Measurements from ENCODE around the gene GALNS. TPM values are rescaled to one million over a fixed set of nuclear protein-coding genes. Genes with fewer than 3 reads are reported as not detected.

GALNS gene
- total and polyA plus RNA-seq, 10 donors, result 9.7 to 71.6 (median 42.9) TPM

DNA sequence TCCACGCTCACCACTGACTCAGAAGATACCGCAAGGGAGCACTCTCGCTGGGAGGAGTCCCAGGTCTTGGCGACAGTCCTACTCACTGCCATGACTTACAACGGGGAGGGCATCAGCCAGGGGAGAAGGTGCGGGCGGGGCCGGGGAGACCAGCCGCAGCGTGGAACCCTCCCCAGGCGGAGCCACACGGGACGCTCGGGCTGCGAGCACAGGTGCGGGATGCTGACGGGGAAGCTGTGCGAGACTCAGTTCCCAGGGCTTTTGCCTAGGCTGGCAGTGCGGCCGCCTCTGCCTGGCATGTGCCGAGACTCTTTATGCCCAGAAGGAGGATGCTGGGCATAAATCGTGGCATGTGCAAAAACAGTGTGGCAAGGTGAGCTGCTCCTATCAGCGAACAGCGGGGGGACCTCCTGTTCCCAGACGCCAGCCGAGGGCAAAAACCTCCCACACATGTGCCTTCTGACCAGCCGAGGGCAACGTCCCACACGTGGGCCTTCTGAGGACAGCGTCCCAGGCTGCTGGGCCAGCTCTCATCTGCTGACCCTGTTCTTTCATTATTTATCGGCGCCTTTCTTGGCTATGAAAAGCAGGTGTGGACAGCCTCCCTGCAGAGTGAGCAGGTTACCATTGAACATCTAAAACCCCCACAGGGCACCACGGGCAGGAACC lies 6.1 kb downstream of the GALNS start:
- Histone ChIP-seq H3K27me3 (replicated peaks in 1 of 7) (no peaks in the 10 kb centered on the region), H3K4me1 (peaks cover 11 to 34% (median 28%) of the 10 kb centered on the region in 6 donors), H3K27ac (no peak overlapping the region), H3K36me3 (peaks cover 0 to 75% (median 17%) of the 10 kb centered on the region in 6 donors), H3K4me3 (no peak overlapping the region), H3K9me3 (no peaks in the 10 kb centered on the region)
- WGBS, 5 donors, result 94 to 96% (median 95%) methylated on average over 32 to 33 of the region's 33 CpGs
- TF ChIP-seq, protein P1, sequence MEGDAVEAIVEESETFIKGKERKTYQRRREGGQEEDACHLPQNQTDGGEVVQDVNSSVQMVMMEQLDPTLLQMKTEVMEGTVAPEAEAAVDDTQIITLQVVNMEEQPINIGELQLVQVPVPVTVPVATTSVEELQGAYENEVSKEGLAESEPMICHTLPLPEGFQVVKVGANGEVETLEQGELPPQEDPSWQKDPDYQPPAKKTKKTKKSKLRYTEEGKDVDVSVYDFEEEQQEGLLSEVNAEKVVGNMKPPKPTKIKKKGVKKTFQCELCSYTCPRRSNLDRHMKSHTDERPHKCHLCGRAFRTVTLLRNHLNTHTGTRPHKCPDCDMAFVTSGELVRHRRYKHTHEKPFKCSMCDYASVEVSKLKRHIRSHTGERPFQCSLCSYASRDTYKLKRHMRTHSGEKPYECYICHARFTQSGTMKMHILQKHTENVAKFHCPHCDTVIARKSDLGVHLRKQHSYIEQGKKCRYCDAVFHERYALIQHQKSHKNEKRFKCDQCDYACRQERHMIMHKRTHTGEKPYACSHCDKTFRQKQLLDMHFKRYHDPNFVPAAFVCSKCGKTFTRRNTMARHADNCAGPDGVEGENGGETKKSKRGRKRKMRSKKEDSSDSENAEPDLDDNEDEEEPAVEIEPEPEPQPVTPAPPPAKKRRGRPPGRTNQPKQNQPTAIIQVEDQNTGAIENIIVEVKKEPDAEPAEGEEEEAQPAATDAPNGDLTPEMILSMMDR (IDR thresholded peaks at IDR 0.05 in 8 of 11, conservative IDR thresholded peaks at IDR 0.05 in 3 of 11), result no peak
- TF ChIP-seq POLR2AphosphoS5 (IDR thresholded peaks at IDR 0.05) (no peak), POLR2A (IDR thresholded peaks at IDR 0.05) (no peak)
- intact Hi-C loops (cut with DNase I; ENCODE audit: low total_unique reads), result no loop called here
- DNase-seq, result no peak

DNA sequence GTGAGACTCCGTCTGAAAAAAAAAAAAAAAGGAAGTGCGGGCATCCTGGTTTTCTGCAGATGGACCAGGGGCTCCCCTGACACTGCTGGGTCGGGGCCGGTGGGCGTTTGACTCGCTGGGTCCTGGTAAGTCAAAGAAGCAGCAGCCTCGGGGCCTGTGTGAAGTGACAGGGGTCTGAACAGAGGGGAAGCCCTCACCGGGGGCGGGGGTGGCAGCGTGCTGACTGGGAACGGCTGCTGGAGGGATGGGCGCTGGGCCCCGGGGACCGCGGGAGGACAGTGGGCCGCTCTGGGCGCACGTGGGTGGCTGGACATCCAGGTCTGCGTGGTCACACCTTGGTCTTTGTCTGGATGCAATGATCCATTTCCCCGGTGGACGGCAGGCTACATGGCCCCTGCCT lies 8.2 kb downstream of the GALNS start:
- TF ChIP-seq, protein P1 (IDR thresholded peaks at IDR 0.05 in 8 of 11, conservative IDR thresholded peaks at IDR 0.05 in 3 of 11), result no peak
- TF ChIP-seq POLR2A (IDR thresholded peaks at IDR 0.05) (no peak), POLR2AphosphoS5 (IDR thresholded peaks at IDR 0.05) (no peak)
- peaks cover 3 to 13% (median 7%) of the 10 kb centered on the region in 6 donors for H3K4me1 ChIP-seq
- H3K9me3 ChIP-seq, result no peaks in the 10 kb centered on the region
- intact Hi-C loops (cut with DNase I; ENCODE audit: low total_unique reads), result no loop called here
- peaks cover 0 to 80% (median 17%) of the 10 kb centered on the region in 6 donors for H3K36me3 ChIP-seq
- no peak overlapping the region for H3K27ac ChIP-seq
- H3K4me3 ChIP-seq, result no peak overlapping the region
- 87 to 93% (median 89%) methylated on average over 21 of the region's 21 CpGs for WGBS, 5 donors
- no peaks in the 10 kb centered on the region for H3K27me3 ChIP-seq (replicated peaks in 1 of 7)
- DNase-seq, result no peak

DNA sequence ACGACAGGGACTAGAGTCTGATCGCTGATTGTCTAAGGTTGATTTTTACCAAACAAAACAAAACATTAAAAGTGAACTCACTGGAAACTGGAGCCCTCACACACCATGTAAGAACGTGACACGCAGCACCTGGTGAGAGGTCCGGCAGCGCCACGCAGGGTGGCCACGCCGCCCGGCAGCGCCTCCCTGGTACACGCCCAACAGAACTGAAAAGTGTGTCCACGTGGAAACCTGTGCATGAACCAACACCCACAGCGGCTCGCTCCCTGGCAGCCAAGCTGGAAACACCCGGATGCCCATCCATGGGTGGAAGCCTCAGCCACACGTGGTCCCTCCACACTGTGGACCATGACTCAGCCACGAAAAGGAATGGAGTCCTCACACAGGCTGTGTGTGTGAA lies 9.1 kb downstream of the GALNS start:
- TF ChIP-seq, protein P1 (IDR thresholded peaks at IDR 0.05 in 8 of 11, conservative IDR thresholded peaks at IDR 0.05 in 3 of 11), result no peak
- TF ChIP-seq POLR2A (IDR thresholded peaks at IDR 0.05), result no peak
- TF ChIP-seq POLR2AphosphoS5 (IDR thresholded peaks at IDR 0.05), result no peak
- peaks cover 0 to 6% (median 0%) of the 10 kb centered on the region in 6 donors for H3K4me1 ChIP-seq
- H3K27me3 ChIP-seq (replicated peaks in 1 of 7), result no peaks in the 10 kb centered on the region
- no peak overlapping the region for H3K4me3 ChIP-seq
- DNase-seq, result no peak
- no peaks in the 10 kb centered on the region for H3K9me3 ChIP-seq
- 91 to 97% (median 94%) methylated on average over 18 of the region's 18 CpGs for WGBS, 5 donors
- intact Hi-C loops (cut with DNase I; ENCODE audit: low total_unique reads), result no loop called here
- H3K36me3 ChIP-seq, result peaks cover 0 to 89% (median 17%) of the 10 kb centered on the region in 6 donors
- H3K27ac ChIP-seq, result no peak overlapping the region

DNA sequence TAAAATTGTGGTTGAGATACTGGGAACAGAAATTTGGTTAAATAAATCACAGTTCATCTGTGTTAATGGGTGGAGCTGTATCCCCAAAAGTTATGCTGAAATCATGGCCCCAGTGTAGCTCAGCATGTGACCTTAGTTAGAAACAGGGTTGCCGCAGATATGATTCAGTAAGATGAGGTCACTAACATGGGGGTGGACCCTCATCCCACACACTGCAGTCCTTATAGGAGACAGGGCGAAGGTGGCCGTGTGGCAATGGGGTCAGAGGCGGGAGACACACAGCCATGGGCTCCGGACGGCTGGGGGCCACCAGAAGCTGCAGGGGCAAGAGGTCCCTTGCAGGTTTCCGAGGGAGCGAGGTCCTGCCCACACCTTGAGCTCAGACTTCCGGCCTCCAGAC lies 10.7 kb downstream of the GALNS start:
- intact Hi-C loops (cut with DNase I; ENCODE audit: low total_unique reads), result no loop called here
- Histone ChIP-seq H3K9me3 (no peaks in the 10 kb centered on the region), H3K4me1 (peaks cover 0 to 17% (median 0%) of the 10 kb centered on the region in 6 donors), H3K36me3 (peaks cover 0 to 91% (median 20%) of the 10 kb centered on the region in 6 donors), H3K4me3 (no peak overlapping the region), H3K27ac (no peak overlapping the region), H3K27me3 (replicated peaks in 1 of 7) (no peaks in the 10 kb centered on the region)
- TF ChIP-seq POLR2AphosphoS5 (IDR thresholded peaks at IDR 0.05) (no peak), POLR2A (IDR thresholded peaks at IDR 0.05) (no peak)
- TF ChIP-seq, protein P1 (IDR thresholded peaks at IDR 0.05 in 8 of 11, conservative IDR thresholded peaks at IDR 0.05 in 3 of 11), result no peak
- DNase-seq, result no peak
- 92 to 98% (median 96%) methylated on average over 9 of the region's 9 CpGs for WGBS, 5 donors
